Thymus (tissue), 11 donors: ENCODE data around the gene UCN. TPM values are rescaled to one million over a fixed set of nuclear protein-coding genes. Genes with fewer than 3 reads are reported as not detected.
"Not testable (repeated sequence)": the region's sequence is repeated elsewhere in the genome, so short reads cannot be mapped to it uniquely, and the experiment has no call there.

Experiments
- DNase-seq, 9 donors: peaks; one replicate each; pipeline ENCODE4 v3.0.0-alpha.2; 2013; ENCODE audit warnings: low spot score in 9 of 9, low read depth in 6 of 9, missing footprints in 1 of 9
- H3K27ac ChIP-seq, 2 donors: one replicate each; pipeline ENCODE4 v1.5.1; 2013; ENCODE audit warnings: control low read depth in 1 of 2, low read depth in 1 of 2, low read length in 1 of 2, mild to moderate bottlenecking in 1 of 2, moderate library complexity in 1 of 2
- H3K27me3 ChIP-seq, 2 donors: one replicate each; pipeline ENCODE4 v1.5.1; 2013; ENCODE audit warnings: low read length in 1 of 2; ENCODE audit not compliant: control insufficient read depth in 2 of 2, insufficient read depth in 1 of 2
- H3K36me3 ChIP-seq, 2 donors: one replicate each; pipeline ENCODE4 v1.5.1; 2013; ENCODE audit warnings: low read length in 1 of 2, mild to moderate bottlenecking in 1 of 2, moderate library complexity in 1 of 2; ENCODE audit not compliant: control insufficient read depth in 2 of 2, insufficient read depth in 2 of 2
- H3K4me1 ChIP-seq, 2 donors: one replicate each; pipeline ENCODE4 v1.5.1; 2013; ENCODE audit warnings: low read length in 2 of 2; ENCODE audit not compliant: control insufficient read depth in 2 of 2, insufficient read depth in 2 of 2
- H3K4me3 ChIP-seq, 2 donors: one replicate each; pipeline ENCODE4 v1.5.1; 2013; ENCODE audit warnings: low read length in 2 of 2, control low read depth in 1 of 2, mild to moderate bottlenecking in 1 of 2
- H3K9me3 ChIP-seq, 2 donors: one replicate each; pipeline ENCODE4 v1.5.1; 2013; ENCODE audit warnings: low read length in 1 of 2, mild to moderate bottlenecking in 1 of 2; ENCODE audit not compliant: control insufficient read depth in 2 of 2, insufficient read depth in 1 of 2
- WGBS: extraction: QIAGEN DNeasy Blood & Tissue Kit; methylation state at CpG from one replicate; pipeline ENCODE4 v1.1.7; 2013; 5-methylcytosine and 5-hydroxymethylcytosine counted together
- polyA plus RNA-seq: library from polyadenylated mRNA; stranded (reverse); fragments of 200-250 nt; gene quantifications from one replicate; pipeline ENCODE4 v1.2.3, GENCODE V29; 2013
- total RNA-seq: library from RNA; stranded (reverse); fragments of 120-200 nt; gene quantifications from one replicate; pipeline ENCODE4 v1.2.4, GENCODE V29; 2013
- donor health status: healthy.

Gene UCN
- total and polyA plus RNA-seq, 2 donors = 1.0 to 8.1 TPM

- H3K4me1 ChIP-seq = peaks cover 4 to 10% of the 10 kb centered on the region in 2 donors
- H3K27me3 ChIP-seq = peaks cover 37 to 52% of the 10 kb centered on the region in 2 donors
- no peak overlapping the region for H3K27ac ChIP-seq
- H3K36me3 ChIP-seq = peaks cover 5 to 9% of the 10 kb centered on the region in 2 donors
- DNase-seq = no peak
- 39% methylated on average over 75 of the region's 75 CpGs for WGBS
- peaks cover 0 to 6% of the 10 kb centered on the region in 2 donors for H3K9me3 ChIP-seq
- H3K4me3 ChIP-seq = no peak overlapping the region
Observed at GRCh38 chr2:27307545-27308358, 493 bp downstream of the UCN start.

DNA sequence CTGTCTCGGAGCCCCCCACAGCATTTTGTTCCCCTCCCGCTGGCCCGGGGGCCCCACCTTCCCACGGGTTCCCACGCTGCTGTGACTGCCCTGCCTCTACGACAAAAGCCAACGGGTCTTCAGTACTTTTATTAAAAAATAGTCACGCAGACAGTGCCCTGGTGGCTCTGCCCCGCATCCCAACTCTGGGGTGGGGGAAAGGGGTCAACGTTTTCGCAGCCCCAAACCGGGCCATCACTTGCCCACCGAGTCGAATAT lies 1.0 kb downstream of the UCN start:
- peaks cover 5 to 9% of the 10 kb centered on the region in 2 donors for H3K36me3 ChIP-seq
- peaks cover 37 to 52% of the 10 kb centered on the region in 2 donors for H3K27me3 ChIP-seq
- H3K4me3 ChIP-seq = no peak overlapping the region
- WGBS = 14% methylated on average over 14 of the region's 14 CpGs
- no peak overlapping the region for H3K27ac ChIP-seq
- H3K9me3 ChIP-seq = peaks cover 0 to 6% of the 10 kb centered on the region in 2 donors
- no peak for DNase-seq
- peaks cover 4 to 10% of the 10 kb centered on the region in 2 donors for H3K4me1 ChIP-seq

DNA sequence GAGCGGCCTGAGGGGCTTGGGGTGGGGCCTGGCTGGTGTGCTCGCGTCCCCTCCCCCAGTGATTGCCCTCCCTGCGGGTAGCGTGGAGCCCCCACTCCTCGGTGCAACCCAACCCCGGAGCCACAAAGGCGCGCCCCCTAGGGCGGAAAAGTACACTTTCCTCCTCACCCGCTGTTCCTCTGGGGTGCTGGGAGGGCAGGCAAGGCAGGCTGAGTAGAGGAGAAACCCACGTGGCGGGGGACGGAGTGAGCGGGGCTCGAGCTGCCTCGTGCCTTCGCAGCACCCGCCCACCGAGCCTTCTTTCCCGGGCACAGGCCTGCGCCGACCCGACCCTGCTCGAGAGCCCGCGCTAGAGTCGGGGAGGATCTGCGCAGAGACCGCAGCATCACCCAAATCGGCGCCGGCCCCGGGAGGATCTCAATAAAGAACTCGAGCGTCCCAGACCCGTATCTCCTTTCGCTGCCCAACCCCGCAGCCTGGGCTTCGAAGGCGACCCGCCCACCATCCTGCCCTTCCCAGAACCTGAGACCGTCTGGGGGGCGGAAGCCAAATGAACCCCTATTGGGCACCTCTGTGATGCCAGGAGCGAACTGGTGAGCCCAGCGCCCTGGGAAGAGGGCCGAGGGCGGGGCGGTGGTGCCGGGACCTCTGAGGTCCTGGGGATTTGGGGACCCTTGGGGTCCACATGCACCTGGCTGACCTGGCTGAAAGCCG lies 1.5 kb downstream of the UCN start:
- DNase-seq = peak in 1 of 9 donors; percentile 21

DNA sequence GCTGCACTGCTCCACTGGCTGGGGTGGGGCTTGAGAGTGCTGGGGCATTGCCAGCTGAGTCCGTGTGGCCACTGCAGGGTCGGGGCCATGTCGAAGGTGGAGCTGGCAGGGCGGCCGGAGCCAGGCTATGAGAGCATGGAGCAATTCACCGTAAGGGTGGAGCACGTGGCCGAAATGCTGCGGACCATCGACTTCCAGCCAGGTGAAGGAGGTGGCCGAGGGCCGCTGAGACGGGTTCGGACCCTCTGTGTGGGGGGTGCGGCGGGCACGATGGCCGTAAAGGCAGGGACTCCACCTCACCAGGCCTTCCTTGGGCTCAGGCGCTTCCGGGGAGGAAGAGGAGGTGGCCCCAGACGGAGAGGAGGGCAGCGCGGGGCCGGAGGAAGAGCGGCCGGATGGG lies 2.1 kb downstream of the UCN start:
- DNase-seq = no peak
- Histone ChIP-seq H3K9me3 (peaks cover 0 to 6% of the 10 kb centered on the region in 2 donors), H3K4me3 (no peak overlapping the region), H3K4me1 (peaks cover 4 to 10% of the 10 kb centered on the region in 2 donors), H3K27ac (no peak overlapping the region), H3K36me3 (peaks cover 0 to 9% of the 10 kb centered on the region in 2 donors), H3K27me3 (peaks cover 37 to 52% of the 10 kb centered on the region in 2 donors)
- WGBS = 42% methylated on average over 26 of the region's 26 CpGs

More for the DNA sequence above, 1.5 kb downstream of the UCN start:
- WGBS = 5% methylated on average over 51 of the region's 51 CpGs
- Histone ChIP-seq H3K4me3 (no peak overlapping the region), H3K9me3 (peaks cover 0 to 6% of the 10 kb centered on the region in 2 donors), H3K27me3 (peaks cover 37 to 52% of the 10 kb centered on the region in 2 donors), H3K4me1 (peaks cover 4 to 10% of the 10 kb centered on the region in 2 donors), H3K36me3 (peaks cover 4 to 9% of the 10 kb centered on the region in 2 donors), H3K27ac (no peak overlapping the region)

GRCh38 chr2:27305516-27305915 lies 2.7 kb downstream of the UCN start:
- H3K4me3 ChIP-seq = no peak overlapping the region
- no peak for DNase-seq
- H3K27ac ChIP-seq = no peak overlapping the region
- peaks cover 4 to 10% of the 10 kb centered on the region in 2 donors for H3K4me1 ChIP-seq
- H3K27me3 ChIP-seq = peaks cover 37 to 52% of the 10 kb centered on the region in 2 donors
- H3K36me3 ChIP-seq = peaks cover 0 to 9% of the 10 kb centered on the region in 2 donors
- 96% methylated on average over 16 of the region's 16 CpGs for whole genome bisulfite sequencing
- peaks cover 0 to 6% of the 10 kb centered on the region in 2 donors for H3K9me3 ChIP-seq

- Histone ChIP-seq H3K4me3 (no peak overlapping the region), H3K9me3 (peaks cover 0 to 6% of the 10 kb centered on the region in 2 donors), H3K36me3 (peaks cover 0 to 7% of the 10 kb centered on the region in 2 donors), H3K4me1 (peaks cover 4 to 10% of the 10 kb centered on the region in 2 donors), H3K27me3 (peaks cover 37 to 51% of the 10 kb centered on the region in 2 donors), H3K27ac (no peak overlapping the region)
- DNase-seq = no peak
- WGBS = 95% methylated on average over 13 of the region's 13 CpGs
Observed at GRCh38 chr2:27304488-27305240, 3.6 kb downstream of the UCN start.

DNA sequence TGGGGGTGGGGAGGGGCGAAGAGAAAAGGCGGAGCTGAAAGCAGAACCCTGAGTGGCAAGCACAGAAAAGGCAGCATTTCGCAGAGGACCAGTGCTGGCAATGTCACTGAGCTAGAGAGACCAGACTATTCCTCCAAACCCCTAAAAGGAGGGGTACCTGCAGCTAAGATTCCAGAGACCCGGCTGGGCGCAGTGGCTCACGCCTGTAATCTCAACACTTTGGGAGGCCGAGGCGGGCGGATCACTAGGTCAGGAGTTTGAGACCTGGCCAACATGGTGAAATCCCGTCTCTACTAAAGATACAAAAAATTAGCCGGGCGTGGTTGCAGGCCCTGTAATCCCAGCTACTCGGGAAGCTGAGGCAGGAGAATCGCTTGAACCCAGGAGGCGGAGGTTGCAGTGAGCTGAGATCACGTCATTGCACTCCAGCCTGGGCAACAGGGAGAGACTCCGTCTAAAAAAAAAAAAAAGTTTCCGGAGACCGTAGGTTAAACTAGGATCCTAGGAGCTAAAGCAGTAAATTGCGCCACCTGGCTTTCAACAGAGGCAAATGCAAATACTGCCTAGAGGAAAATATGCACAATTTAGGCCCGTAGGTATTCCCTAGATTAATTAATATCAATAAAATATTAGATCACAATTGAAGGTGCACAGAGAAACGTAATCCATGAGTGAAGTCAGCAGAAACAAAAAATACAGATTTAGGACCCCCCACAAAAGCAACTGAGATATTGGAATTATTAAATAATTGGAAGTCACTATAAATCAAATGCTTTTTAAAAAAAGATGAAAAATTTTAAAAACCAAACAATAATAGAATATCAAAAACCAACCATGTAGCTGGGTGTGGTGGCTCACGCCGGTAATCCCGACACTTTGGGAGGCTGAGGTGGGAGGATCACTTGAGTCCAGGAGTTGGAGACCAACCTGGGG lies 4.9 kb downstream of the UCN start:
- WGBS = 35% methylated on average over 25 of the region's 25 CpGs
- H3K9me3 ChIP-seq = peaks cover 0 to 6% of the 10 kb centered on the region in 2 donors
- H3K27ac ChIP-seq = no peak overlapping the region

GRCh38 chr2:27300606-27301005 lies 7.6 kb downstream of the UCN start:
- H3K36me3 ChIP-seq, H3K4me1 ChIP-seq, DNase-seq, H3K9me3 ChIP-seq, H3K27ac ChIP-seq, H3K4me3 ChIP-seq: not testable (repeated sequence)
- WGBS = 93% methylated on average over 4 of the region's 4 CpGs
- peaks cover 9 to 27% of the 10 kb centered on the region in 2 donors for H3K27me3 ChIP-seq

More for the DNA sequence above, 4.9 kb downstream of the UCN start:
- Histone ChIP-seq H3K4me1 (peaks cover 4 to 10% of the 10 kb centered on the region in 2 donors), H3K27me3 (peaks cover 35 to 48% of the 10 kb centered on the region in 2 donors), H3K4me3 (peak overlapping the region; percentile 8 to 30), H3K36me3 (peaks cover 0 to 2% of the 10 kb centered on the region in 2 donors)
- peak in 6 of 9 donors; percentile 22 to 68 (median 38) for DNase-seq
